SW 1271 (cell line): Measurements from ENCODE around the gene ENTPD8.

Experiments used
- DNase-seq, 2 experiments: peaks; one replicate each; lab custom pipeline; 2025; lab: John Stamatoyannopoulos, UW

ENTPD8 gene

DNA sequence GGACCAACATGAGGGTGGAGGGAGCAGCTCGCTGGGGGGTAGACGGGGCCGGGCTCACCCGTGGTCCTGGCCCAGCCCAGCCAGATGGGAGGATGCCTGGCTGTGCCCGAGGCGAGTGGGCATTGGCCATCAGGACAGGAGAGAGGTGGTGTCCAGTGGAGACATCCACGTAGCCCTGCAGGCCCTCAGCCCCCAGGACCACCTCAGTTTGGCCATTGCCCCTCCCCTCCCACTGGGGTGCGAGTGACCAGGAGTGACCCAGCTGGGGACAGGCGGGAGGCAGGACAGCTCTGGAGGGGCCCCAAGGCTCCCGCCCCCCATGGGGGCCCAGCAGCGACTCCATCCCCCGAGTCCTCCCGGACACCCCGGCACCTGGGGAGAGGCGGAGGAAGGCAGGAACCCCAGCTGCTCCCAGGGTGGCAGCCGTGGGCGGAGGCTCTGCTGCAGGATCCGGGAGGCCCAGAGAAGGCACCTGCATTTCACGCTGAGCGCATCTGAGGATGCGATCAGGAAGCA, 9.7 kb downstream of the ENTPD8 start:
- DNase-seq: no peak

DNA sequence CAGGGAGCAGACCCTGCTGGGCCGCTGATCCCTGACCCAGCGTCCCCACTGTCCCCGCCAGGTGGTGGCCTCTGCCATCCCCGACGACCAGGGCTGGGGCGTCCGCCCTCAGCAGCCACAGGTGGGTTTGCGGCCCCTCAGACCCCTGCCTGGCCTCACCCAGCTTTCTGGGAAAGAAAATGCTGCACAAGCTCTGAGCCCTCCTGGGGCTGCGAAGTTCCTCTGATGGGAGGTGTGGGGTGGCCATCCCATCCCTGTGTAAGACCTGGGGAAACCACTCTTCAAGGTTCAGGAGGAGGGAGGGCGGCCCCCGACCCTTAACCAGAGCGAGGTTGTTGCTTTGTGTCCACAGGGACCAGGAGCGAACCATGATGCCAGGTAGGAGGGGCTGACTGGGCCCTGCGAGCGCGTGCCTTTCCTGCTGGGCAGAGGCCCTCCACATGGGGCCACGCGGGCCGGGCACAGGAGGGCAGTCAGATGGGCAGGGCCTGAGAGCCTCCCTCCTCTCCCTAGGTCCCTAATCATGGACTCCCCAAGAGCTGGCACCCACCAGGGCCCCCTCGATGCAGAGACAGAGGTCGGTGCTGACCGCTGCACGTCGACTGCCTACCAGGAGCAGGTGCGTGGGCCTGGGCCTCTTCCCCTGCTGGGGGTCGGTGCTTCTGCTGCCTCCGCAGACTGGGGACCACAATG, 10.3 kb downstream of the ENTPD8 start:
- no peak for DNase-seq

DNA sequence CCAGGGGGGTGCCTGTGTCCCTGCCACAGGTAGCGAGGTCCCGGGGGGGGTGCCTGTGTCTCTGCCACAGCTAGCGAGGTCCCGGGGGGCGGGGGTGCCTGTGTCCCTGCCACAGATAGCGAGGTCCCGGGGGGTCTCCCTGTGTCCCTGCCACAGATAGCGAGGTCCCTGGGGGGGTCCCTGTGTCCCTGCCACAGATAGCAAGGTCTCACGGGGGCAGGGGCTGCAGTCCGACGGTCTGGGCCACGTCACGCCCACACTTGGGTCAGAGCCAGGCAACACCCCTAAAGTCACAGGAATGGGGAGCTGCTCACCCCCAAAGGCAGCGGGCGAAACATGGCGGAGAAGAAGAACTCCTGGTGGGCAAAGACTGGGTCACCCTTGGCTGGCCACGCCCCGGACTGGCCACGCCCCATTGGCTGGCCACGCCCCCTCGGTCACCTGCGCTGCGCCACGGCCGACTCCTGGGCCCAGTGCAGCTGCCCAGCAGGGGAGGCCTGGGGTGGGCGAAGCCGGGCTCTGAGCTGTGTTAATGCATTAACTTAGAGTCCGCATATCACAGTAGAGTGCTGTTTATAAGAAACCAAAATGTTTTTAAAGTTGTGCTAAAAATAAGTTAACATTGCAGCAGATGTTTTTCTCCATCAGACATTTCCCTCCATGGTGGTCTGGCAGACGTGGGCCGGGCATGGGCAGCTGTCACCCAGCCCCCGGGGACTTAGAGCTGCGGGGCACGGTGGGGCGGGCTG, 11.0 kb downstream of the ENTPD8 start:
- peak in 1 of 2 experiments; percentile 34 for DNase-seq

DNA sequence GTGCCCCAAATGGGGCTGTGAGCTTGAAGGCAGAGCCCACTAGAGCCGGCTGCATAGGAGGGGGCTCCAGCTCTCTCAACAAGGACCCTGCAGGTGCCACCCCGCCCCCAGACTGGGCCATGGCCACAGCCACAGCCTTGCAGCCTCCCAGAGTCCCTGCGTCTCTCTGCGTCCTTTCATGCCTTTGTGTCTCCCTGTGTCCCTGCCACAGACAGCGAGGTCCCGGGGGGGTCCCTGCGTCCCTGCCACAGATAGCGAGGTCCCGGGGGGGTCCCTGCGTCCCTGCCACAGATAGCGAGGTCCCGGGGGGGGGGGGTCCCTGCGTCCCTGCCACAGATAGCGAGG, 11.6 kb downstream of the ENTPD8 start:
- no peak for DNase-seq

- DNase-seq: no peak
These were observed 12.2 kb downstream of the ENTPD8 start for GRCh38 chr9:137428841-137429545.

DNA sequence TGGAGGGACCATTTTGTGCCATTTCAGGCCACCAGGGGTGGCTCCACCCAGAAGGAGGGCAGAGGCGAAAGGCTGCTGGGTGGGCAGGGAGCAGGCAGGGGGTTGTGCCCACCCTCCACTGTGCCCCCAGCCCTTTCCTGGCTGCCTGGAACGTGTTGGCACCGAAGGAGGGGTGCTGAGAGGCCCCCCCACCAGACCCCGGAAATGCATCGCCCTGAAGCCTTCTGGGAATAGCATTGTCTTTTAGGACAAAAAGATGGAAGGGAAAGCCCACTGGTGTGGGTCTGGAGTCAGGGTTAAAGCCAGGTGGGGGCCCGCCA, 12.9 kb downstream of the ENTPD8 start:
- no peak for DNase-seq

DNA sequence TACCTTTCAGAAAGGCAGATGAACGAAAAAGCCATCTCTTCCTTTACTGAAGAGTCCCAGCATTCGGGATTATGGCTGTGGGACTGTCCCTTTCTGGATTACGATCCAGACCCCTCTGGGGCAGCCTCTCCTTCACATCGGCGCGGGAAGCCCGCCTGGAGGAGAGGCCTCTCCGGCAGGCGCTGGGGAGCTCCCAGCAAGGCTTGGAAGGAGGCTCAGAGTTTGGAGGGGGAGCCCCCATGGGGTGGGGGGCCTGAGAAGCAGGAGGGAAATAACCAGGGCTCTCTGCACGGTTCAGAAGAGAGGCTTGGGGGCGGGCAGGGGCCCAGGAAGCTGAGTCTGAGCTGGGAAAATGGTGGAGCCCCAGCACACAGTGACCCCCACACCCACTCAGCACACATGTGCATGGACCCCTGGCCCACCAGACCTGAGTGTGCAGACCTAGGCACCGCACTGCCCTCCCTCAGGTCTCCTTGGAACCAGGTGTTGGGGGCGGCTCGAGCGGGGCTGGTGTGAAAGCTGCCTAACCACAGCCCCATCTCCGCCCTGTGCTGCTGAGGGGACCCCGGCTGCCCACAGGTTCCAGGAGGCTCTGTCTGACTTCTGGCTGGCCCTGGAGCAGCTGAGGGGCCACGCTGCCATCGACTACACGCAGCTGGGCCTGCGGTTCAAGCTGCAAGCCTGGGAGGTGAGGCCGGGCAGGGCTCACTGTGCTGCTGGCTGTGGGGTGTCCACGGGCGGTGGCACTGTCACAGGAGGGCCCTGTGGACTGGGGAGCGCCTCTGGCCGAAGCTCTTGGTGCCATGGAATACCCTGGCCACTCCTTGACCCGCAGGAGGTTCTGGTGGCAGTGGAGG, 13.5 kb downstream of the ENTPD8 start:
- DNase-seq: no peak

- no peak for DNase-seq
These were observed 15.0 kb downstream of the ENTPD8 start for GRCh38 chr9:137426018-137426681.

DNA sequence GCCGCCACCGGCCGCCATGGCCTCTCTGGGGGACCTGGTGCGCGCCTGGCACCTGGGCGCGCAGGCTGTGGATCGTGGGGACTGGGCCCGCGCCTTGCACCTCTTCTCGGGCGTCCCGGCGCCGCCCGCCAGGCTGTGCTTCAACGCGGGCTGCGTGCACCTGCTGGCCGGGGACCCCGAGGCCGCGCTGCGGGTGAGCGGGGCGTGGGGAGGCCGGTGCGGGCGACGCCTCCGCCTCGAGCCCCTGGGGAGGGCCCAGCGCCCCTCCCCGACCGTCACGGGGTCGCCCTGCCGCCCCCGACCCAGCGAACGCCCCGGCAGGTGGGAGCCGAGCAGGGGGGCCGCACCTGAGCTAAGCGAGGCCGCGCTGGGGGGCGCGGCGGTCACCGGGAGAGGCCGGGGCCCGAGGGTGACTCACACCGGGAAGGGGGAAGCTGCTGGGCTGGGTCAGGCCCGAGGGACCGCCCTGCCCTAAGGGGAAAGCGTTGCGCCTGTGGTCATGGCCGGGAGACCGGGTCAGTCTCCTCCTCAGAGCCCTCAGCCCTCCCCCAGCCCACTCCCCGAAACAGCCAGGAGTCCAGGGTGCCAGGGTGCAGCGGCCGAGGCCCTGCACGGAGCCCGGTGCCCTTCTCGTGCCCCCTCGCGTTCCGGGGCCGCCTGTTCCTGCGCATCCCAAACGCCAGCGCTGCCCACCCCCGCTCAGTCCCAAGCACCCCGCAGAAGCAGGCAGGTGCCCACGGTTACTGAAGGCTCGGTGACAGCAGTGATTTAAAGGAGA, 17.5 kb downstream of the ENTPD8 start:
- peak in 1 of 2 experiments; percentile 21 for DNase-seq

- peak; percentile 79 to 90 for DNase-seq
These were observed 18.3 kb downstream of the ENTPD8 start, which contains the start of the genes EXD3 and NOXA1 for GRCh38 chr9:137422604-137423513. Gene EXD3 (minus strand): TSS chr9:137423162. CDS start chr9:137395357, 27,805 bp downstream. Gene NOXA1 (plus strand): TSS chr9:137423393. CDS start chr9:137423530, 137 bp downstream.

- DNase-seq: no peak
These were observed 19.1 kb downstream of the ENTPD8 start for GRCh38 chr9:137421838-137422603.

DNA sequence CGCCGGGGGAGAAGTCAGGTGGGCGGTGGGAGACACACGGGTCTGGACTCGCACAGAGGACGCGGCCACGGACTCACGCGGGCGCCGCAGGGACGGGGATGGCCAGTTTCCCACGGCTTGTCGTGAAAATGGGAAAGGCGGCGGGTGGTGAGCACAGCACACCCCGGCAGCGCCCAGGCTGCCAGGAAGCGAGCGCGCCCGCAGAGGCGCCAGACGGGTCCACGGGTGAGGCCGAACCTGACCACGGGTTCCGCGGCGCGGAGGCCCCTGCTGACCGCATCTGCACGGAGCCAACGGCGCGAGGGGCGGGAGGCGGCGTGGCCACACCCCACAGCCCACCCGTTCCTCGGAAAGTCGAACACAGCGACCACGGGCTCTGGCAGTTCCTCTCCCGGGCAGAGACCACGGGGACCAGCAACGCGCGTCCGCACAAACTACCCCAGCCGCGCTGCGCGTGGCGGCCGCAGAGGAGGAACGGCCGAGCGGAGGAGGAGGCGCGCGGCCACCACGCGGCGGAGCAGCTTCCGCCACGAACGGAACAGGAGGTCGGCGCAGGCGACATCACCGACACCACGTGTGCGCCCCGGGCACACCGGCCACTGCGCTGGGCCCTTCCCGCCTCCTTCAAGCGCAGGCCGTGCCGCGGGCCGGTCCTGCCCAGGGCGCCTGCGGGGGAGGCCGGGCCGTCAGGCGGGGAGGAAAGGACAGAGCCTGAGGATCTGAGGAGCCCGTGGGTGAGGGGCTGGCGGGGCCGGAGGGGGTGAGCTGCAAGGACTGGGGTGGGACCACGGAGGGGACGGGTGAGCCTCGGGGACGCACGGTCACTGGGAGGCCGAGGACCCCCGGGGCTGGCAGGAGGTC, 23.8 kb downstream of the ENTPD8 start:
- no peak for DNase-seq

GRCh38 chr9:137416563-137417151, 24.5 kb downstream of the ENTPD8 start:
- DNase-seq: no peak

DNA sequence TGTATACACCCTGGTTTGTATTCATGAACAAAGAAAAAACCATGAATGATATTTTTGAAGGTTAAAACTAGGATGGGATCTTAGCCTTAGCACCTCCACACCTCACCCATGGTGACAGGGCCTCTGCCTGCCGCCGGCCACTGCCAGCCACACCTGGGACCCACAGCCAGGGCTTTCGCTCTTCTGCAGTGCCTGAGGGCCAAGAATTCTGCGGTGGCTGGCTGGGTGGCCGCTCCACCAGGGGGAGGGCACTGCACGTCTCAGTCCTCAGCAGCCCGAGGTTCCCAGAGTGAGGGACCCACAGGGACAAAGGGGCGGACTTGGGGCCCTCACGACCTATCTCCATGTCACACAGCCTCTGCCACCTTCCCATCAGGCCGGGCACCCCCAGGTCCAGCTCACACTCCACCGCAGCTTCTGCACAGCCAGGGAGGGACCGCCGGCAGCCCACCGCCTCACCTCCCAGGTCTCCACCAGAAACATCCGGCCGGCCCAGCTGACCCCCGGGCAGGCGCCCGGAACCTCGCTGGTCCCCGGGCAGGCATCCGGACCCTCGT, 25.1 kb downstream of the ENTPD8 start:
- DNase-seq: no peak

- no peak for DNase-seq
These were observed 25.7 kb downstream of the ENTPD8 start for GRCh38 chr9:137415451-137415850.

DNA sequence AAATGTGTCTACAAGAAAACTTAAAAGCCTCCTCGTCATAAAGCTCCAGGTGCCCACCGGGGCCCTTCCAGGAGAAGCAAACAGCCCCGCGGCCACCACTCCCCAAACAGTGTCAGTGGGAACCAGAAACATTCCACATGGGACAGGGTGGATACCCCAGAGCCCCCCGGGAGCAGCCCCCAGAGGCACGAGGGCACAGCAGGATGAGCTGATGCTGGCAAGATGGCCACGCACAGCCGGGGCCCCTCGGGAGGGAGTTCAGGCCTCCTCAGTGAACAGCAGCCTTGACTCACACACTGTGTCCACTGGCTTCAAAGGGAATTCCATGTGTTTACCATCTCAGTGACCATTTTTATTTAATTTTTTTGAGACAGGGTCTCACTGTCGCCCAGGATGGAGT, 28.7 kb downstream of the ENTPD8 start:
- no peak for DNase-seq
